ENCODE measurements around the gene ARL4A. TPM values are rescaled to one million over a fixed set of nuclear protein-coding genes. Genes with fewer than 3 reads are reported as not detected.

Gene ARL4A
- total RNA-seq, 2 experiments from 2014 or later = 12.2 to 13.8 TPM

Other genes with a start within 250 kb of the ARL4A start
- under 1 TPM; 0.20 to 0.47 TPM for gene SCIN, start 116.9 kb upstream of the ARL4A start, total RNA-seq